ENCODE measurements around the gene ACSS1.

Gene ACSS1

DNA sequence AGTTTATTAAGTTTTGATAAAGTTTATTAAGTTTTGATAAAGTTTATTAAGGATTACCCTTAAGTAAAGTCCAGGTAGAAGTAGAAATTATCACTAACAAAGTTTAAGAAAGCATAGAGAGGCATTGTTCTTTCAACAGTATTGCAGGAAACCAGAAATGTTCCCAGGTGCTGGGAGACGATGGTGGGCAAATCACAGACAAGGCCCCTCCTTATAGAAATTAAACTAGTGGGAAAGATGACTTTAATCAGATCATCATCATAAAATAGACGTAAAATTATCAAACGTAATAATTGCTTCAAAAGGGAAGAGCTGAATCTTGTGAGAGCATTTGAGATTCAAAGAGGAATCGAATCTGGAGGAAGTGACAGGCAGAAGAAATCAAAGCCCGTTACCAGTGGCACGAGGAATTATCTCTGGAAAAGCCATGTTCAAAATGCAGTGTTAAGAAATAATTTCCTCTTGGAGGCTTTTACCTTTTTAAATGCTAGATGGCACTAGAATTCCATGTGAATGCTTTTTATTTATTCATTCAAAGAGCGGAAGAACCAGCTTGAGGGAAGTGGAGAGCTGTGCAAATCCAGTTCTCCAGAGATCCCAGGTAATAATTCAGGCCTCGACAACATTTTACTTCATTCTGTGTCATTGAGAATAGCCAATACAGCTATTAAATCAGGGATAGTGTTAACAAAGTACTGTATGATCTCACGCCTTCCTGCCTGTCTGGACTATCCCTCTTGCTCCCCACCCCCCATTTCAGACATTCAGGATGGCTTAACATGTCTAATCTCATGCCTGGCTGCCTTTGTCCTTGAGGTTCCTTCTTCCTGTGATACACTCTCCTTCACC, 64.4 kb downstream of the ACSS1 start:
- no peak for DNase-seq (ENCODE audit: low read depth in 2 of 2)

DNA sequence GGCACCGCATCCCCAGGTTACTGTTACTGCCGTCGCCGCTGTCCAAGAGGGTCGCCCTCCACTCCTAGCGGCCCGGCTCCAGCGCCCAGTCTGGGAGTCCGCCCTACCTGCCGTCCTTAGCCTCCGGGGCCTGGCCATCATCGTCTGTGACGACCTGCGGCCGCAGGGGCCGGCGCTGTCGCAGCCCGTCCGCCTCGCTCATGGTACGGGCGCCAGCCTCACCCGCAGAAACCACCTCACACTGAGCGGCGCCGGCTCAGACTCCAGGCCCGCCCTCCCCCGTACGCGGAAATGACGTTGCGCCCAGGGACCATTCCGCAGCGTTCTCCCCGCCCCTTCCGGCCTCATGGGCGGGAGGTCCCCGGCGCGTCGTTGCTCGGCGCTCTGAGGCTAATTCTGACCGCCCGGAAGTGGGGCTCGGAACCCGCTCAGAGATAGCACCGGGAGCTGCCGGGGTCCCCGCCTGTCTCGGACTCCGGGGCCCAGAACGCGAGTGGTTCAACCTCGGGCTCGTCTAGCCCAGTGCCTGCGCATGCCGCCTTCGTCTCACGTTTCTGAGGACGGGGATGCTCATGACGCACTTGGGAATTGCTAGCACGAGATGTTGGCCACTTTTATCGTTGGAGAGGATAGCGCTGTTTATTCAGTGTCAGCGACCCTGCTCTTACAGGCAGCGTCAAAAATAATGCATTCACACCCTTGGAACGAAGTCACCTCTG, 65.3 kb downstream of the ACSS1 start, which contains the start of gene APMAP:
Gene APMAP, minus strand, starts transcription at position 265 of the 719 bp plus-strand sequence. Its CDS starts 63 bp downstream, at position 202.
- peak; percentile 88 to 97 for DNase-seq (ENCODE audit: low read depth in 2 of 2)

DNA sequence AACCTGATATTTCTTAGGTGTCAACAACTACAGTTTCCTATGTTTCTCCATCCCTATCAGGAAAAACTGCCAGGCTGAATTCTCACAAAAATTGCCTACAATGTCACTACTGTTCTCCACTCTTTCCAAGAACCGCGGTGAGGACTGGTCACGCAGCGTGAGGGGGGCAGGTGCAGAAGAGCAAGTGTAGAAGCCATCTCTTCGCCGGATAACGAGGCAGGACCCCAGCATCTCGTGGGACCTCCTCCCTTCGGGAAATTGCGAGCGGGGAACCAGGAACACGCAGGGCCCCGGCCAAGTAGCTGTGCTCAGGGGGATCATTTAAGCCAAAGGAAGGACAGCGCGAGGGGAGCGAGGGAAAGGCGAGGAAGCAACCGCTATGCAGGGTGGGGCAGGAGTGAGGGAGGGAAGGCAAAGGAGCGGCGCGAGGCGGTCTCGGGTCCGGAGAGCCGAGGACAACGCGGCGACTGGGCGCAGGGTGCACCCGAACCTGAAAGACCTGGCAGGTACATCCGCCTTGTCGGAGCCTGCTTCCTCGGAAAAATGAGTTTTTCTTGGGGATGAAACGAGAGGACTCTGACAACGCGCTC, 65.9 kb downstream of the ACSS1 start:
- DNase-seq (ENCODE audit: low read depth in 2 of 2), result no peak

GRCh38 chr20:24990810-24991252, 67.1 kb downstream of the ACSS1 start:
- DNase-seq (ENCODE audit: low read depth in 2 of 2), result no peak

GRCh38 chr20:24989162-24989561, 68.8 kb downstream of the ACSS1 start:
- DNase-seq (ENCODE audit: low read depth in 2 of 2), result no peak

- DNase-seq (ENCODE audit: low read depth in 2 of 2), result no peak
Measured at GRCh38 chr20:24987873-24988835, 69.8 kb downstream of the ACSS1 start.

GRCh38 chr20:24987244-24987643, 70.7 kb downstream of the ACSS1 start:
- no peak for DNase-seq (ENCODE audit: low read depth in 2 of 2)

DNA sequence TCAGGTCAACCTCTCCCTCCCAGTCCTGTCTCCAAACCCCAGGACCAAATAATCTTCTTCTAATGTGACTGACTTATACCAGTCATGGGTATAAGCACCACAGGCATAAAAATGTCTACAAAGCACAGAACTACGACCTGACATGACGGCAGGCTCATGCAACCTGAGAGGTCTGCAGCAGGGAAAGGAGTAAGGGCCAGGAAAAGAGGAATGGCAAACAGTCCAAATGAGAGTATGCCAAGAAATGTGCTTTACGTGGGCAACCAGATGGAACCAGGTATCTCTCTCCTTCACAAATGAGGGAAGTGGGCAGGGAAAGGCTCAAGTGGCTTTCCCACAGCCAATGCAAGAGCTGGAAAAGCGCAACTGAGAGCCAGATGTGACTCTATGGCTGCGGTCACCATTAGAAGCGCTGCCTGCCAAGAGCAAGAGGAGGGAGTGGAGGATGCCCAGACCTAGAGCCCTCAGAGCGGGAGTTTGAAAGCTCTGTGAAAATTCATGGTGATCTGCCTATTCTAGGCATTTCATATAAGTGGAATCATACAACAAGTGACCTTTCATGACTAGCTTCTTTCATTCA, 71.4 kb downstream of the ACSS1 start:
- DNase-seq (ENCODE audit: low read depth in 2 of 2), result no peak

- DNase-seq (ENCODE audit: low read depth in 2 of 2), result no peak
Measured at GRCh38 chr20:24985802-24986201, 72.1 kb downstream of the ACSS1 start.

DNA sequence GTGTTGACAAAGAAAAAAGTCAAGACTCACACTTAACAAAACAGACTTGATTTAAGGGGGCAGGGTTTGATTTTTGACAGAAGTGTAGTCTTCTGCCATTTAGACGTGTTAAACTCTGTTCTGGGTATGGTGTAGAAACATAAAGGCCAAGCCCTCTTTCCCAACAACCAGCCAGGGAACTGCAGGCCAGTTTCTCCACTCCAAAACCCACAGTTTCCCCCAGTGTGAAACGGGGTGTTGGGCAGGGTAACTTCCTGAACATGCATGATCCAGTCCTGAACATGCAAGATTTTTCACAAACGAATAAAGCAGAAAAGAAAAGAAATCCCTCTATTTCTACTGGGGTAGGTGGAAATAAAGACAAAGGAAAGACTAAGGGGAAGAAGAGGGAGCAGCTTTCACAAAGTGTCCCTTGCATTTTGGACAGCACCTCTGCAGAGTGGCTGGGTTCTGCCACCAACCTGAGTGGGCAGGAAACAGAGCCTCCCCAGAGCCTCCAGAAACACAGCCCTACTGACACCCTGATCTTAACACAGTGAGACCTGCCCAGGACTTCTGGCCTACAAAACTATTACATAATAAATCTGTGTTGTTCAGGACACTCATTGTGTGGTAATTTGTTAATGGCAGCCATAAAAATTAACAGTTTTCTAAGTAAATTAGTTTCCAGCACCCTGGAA, 72.8 kb downstream of the ACSS1 start:
- no peak for DNase-seq (ENCODE audit: low read depth in 2 of 2)

DNA sequence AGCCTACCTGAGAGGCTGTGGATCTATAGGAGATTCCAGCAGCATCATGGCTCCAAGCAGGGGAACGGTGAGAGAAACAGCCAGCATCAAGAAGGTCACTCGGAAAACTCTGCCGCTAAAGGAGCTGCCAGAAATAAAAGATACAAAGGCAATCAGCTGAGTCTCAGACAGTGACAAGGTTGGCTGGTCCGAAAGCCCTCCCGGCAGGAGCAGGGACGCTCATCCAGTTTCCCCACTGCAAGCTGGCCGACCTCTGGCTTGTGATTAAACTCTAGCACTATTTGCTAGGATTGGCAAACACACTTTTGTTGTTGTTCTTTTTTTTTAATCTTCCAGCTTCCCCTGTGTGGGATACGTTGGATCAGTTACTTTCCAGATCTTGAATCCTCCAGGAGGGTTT, 74.0 kb downstream of the ACSS1 start:
- no peak for DNase-seq (ENCODE audit: low read depth in 2 of 2)

DNA sequence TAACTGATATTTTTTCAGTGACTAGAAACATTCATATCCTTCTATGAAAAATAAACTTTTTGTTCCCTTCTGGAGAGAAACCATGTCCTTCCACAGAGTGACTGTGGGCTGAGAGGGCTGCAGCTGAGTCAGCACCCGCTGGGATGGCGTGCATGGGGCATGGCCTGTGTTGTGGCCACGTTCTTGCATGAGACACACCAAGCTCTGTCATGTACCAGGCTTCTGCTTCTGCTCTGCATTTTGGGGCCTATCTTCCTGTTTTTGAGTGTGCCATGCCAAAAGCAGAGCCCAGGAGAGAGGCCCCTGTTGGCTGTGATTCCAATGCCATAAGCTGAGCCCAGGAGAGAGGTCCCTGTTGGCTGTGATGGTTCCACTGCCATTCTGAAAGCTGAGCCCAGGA, 76.1 kb downstream of the ACSS1 start:
- DNase-seq (ENCODE audit: low read depth in 2 of 2), result no peak

DNA sequence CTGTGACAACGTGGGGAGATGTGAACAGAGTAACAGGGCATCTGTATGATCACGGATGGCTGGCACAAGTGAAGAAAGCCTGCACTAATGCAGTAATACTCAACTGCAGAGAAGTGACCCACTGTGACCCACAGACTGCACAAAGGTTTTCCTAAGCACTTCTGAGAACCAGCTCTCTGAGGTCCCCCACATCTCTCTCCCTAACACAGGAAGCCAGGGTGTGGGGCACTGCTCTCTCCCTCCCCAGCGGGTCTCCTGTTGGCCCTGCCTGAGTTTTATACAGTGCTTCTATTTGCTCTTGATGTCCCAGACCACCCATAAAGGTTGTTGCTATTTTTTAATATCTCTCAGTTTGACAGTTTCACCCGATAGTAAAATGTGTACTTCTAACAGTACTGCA, 76.7 kb downstream of the ACSS1 start:
- DNase-seq (ENCODE audit: low read depth in 2 of 2), result no peak

- no peak for DNase-seq (ENCODE audit: low read depth in 2 of 2)
Measured at GRCh38 chr20:24980291-24981053, 77.5 kb downstream of the ACSS1 start.

DNA sequence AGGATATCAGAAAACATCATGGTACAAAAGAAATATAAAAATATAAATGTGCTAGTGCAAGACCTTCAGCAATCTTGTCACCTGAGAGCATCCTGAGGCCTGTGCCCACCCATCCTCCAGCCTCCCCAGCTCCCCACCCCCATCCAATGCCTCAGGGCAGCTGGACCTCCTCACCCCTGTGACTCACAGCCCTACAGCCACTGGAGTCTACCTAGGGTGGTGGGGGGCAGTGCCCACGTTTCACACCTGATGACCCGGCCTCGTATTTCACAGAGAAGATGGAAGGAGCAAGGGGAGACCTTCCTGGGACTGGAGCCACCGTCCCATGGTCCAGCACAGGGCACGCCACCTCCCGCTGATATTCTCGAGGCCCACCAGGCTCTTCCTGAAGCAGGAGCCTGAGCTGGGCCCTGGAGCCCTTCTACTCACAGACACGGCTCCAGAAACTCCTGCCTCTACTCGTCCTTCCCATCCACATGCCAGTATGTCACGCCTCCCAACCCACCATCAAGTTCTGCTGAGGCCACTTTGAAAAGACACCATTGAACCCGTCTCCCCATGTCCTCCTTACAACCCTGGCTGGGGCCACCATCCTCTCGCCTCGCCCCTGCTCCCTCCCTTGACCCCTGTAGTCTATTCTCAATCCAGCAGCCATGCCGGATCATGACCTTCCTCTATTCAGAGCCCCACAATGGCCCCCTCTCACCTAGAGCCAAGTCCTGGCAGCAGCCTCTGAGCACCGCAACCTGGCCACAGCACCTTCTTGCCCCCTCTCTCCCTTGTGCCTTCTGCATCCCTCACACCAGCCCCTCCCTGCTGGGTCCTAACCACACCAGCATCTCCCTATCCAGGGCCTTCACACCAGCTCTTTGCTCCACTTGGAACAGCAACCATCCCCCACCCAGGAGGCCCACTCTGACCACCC, 78.6 kb downstream of the ACSS1 start:
- no peak for DNase-seq (ENCODE audit: low read depth in 2 of 2)

- DNase-seq (ENCODE audit: low read depth in 2 of 2), result no peak
Measured at GRCh38 chr20:24978513-24978912, 79.4 kb downstream of the ACSS1 start.

DNA sequence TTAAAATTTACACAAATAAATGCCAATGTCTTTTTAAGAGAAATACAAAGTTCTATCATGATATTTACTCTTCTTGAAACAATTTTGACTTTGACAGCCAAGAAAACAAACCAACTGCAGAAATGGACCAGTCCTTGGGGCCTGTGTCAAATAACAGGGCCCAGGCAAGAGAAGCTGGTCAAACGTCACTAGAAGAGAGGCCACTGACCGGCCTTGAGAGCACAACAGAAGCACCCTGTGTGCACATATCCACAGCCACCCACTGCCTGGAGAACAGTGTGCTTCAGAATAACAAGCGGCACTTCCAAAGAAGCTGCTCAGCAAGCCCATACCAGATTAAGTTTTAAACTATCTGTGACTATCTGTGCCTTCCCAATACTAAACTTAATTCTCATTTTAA, 80.1 kb downstream of the ACSS1 start:
- no peak for DNase-seq (ENCODE audit: low read depth in 2 of 2)

DNA sequence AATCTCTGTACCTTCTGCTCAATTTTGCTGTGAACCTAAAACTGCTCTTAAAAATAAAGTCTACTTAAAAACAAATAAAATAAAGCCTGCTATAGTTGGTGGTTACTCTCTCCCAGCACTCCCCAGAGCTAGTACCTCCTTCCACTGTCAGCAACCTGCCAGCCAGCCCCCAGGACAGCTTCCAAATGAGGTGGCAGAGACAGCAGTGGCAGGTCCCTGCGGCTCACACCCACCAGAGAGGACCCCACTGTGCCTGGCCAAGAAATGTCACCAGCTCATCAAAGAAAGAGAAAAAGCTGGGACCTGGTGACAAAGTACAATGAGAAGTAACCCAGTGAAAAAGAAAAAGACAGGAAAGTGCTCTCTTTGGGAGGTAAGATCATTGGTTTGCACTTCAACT, 80.6 kb downstream of the ACSS1 start:
- no peak for DNase-seq (ENCODE audit: low read depth in 2 of 2)

GRCh38 chr20:24972341-24972740, 85.6 kb downstream of the ACSS1 start:
- no peak for DNase-seq (ENCODE audit: low read depth in 2 of 2)
